Psoas muscle (tissue), 8 donors: ENCODE measurements around the gene ABCA6. TPM values are rescaled to one million over a fixed set of nuclear protein-coding genes. Genes with fewer than 3 reads are reported as not detected.

Experiments used
- ATAC-seq, 4 donors: fragments of 200-7000 bp; cut with Tn5 transposase; one replicate each; pipeline ENCODE4 v1.9.1; 2020; ENCODE audit warnings: moderate library complexity in 3 of 4, mild to moderate bottlenecking in 2 of 4
- DNase-seq, 2 donors: peaks; one replicate each; pipeline ENCODE4 v3.0.0-alpha.2; 2020
- H3K27ac ChIP-seq: fragments of 200-600 bp; one replicate; pipeline ENCODE4 v1.8.0; 2022
- H3K27me3 ChIP-seq, 3 donors: fragments of 200-600 bp in 1 of 3; one replicate each; pipeline versions ENCODE4 v1.6.1 to v1.8.0; 2013 to 2022; ENCODE audit warnings: low read length in 2 of 3, mild to moderate bottlenecking in 2 of 3, moderate library complexity in 1 of 3; ENCODE audit not compliant: insufficient read depth in 3 of 3
- H3K36me3 ChIP-seq, 2 donors: fragments of 200-600 bp in 1 of 2; one replicate each; pipeline versions ENCODE4 v1.6.1 to v1.8.0; 2013 to 2022; ENCODE audit warnings: low read depth in 1 of 2, mild to moderate bottlenecking in 1 of 2, moderate library complexity in 1 of 2; ENCODE audit not compliant: insufficient read depth in 1 of 2
- H3K4me1 ChIP-seq: fragments of 200-600 bp; one replicate; pipeline ENCODE4 v1.8.0; 2022
- H3K4me3 ChIP-seq: fragments of 200-600 bp; one replicate; pipeline ENCODE4 v1.8.0; 2022; ENCODE audit warnings: mild to moderate bottlenecking
- H3K9me3 ChIP-seq: fragments of 200-600 bp; one replicate; pipeline ENCODE4 v1.8.0; 2022
- CTCF ChIP-seq: fragments of 200-600 bp; IDR thresholded peaks from one replicate; pipeline ENCODE4 v1.8.0; 2022; ENCODE audit warnings: antibody characterized with exemption
- WGBS, 3 donors: extraction: QIAGEN DNeasy Blood & Tissue Kit; methylation state at CpG; one replicate each; pipeline versions ENCODE4 v1.1.6 to v1.1.7; 2013; 5-methylcytosine and 5-hydroxymethylcytosine counted together
- intact Hi-C, 2 donors: fragments of 100-400 bp; cut with DNase I; formaldehyde crosslinking; loops; one replicate each; pipeline versions ENCODE4 v1.11.0 to v1.14.2; 2022
- polyA plus RNA-seq, 3 donors: library from polyadenylated mRNA; stranded (reverse); fragments of 200-250 nt; gene quantifications; one replicate each; pipeline ENCODE4 v1.2.3, GENCODE V29; 2013
- total RNA-seq, 4 donors: library from RNA; stranded (reverse); fragmentation: NEBNext Ultra II Directional in 2 of 4; extraction: Animal tissue kit (Norgen Biotek cat#: 25700) in 2 of 4; gene quantifications; one replicate each; pipeline versions ENCODE4 v1.2.1 to v1.2.4, GENCODE V29; 2021 to 2023
- donor health status: healthy with polysubstance abuse.
- donor health status: DM: no; HTN: no; CAD: no; lungs with moderate emphysema.
- donor health status: Bipolar disorder and iron deficiency.
- donor health status: healthy.
- donor health status: DM: yes; HTN: yes; CAD: no.
- donor health status: DM: no; HTN: no; CAD: no.
- donor health status: DM: no; HTN: no; CAD: no.
- donor health status: DM: yes; HTN: yes; CAD: no.

Gene ABCA6
- total and polyA plus RNA-seq, 7 donors, result 2.7 to 21.2 (median 6.8) TPM

GRCh38 chr17:69030169-69030568 lies 111.5 kb downstream of the ABCA6 start:
- no peak for TF ChIP-seq CTCF
- DNase-seq, result no peak
- H3K36me3 ChIP-seq, result peaks cover 0 to 81% of the 10 kb centered on the region in 2 donors
- no peaks in the 10 kb centered on the region for H3K4me1 ChIP-seq
- H3K4me3 ChIP-seq, result no peak overlapping the region
- intact Hi-C loops, result no loop called here
- no peaks in the 10 kb centered on the region for H3K27me3 ChIP-seq
- no peak overlapping the region for H3K27ac ChIP-seq
- no peaks in the 10 kb centered on the region for H3K9me3 ChIP-seq
- 90 to 100% (median 93%) methylated on average over 1 of the region's 1 CpG for WGBS, 3 donors
- ATAC-seq, result no peak

Other genes starting within 250 kb of the ABCA6 start
- 10 to 100 TPM in 3 of 4 donors, 1 to 10 TPM in 1; 8.7 to 25.3 (median 14.4) TPM for gene ABCA8, start 186.5 kb downstream of the ABCA6 start, total RNA-seq
- gene ABCA8, start 186.5 kb downstream of the ABCA6 start, polyA plus RNA-seq, result 10 to 100 TPM in 1 of 3 donors, 1 to 10 TPM in 2; 3.7 to 10.8 (median 4.8) TPM
- 10 to 100 TPM in 2 of 4 donors, 1 to 10 TPM in 2; 4.2 to 13.8 (median 9.4) TPM for gene ABCA9, start 81.0 kb downstream of the ABCA6 start, total RNA-seq
- gene ABCA9, start 81.0 kb downstream of the ABCA6 start, polyA plus RNA-seq, result 1 to 10 TPM; 1.6 to 3.4 (median 3.2) TPM
- gene ABCA10, start 86.9 kb upstream of the ABCA6 start, total RNA-seq, result 1 to 10 TPM; 5.0 to 9.6 (median 5.9) TPM
- gene ABCA10, start 86.9 kb upstream of the ABCA6 start, polyA plus RNA-seq, result 1 to 10 TPM; 1.4 to 4.1 (median 3.1) TPM
- gene ABCA5, start 185.2 kb upstream of the ABCA6 start, total RNA-seq, result 10 to 100 TPM; 54.9 to 81.5 (median 75.0) TPM
- gene ABCA5, start 185.2 kb upstream of the ABCA6 start, polyA plus RNA-seq, result 10 to 100 TPM in 2 of 3 donors, 1 to 10 TPM in 1; 8.7 to 32.3 (median 28.5) TPM